ENCODE results near the gene DEPDC1B. TPM values are rescaled to one million over a fixed set of nuclear protein-coding genes. Genes with fewer than 3 reads are reported as not detected.
"Not testable (repeated sequence)": the region's sequence is repeated elsewhere in the genome, so short reads cannot be mapped to it uniquely, and the experiment has no call there.

Gene DEPDC1B
- total and polyA plus RNA-seq, 2 experiments from 2014 or later = 2.5 to 3.0 TPM

- H3K27ac ChIP-seq = no peak overlapping the region
- H2AFZ ChIP-seq = no peak overlapping the region
- H4K20me1 ChIP-seq (ENCODE audit: insufficient read depth) = no peaks in the 10 kb centered on the region
- TF ChIP-seq EZH2 (IDR thresholded peaks at IDR 0.05; ENCODE audit: insufficient read depth, poor library complexity, severe bottlenecking) (no peak), EZH2phosphoT487 (IDR thresholded peaks at IDR 0.05; ENCODE audit: insufficient read depth, low read depth) (no peak)
- no peaks in the 10 kb centered on the region for H3K9me3 ChIP-seq (ENCODE audit: low read depth)
- H3F3A ChIP-seq (ENCODE audit: insufficient read depth) = no peaks in the 10 kb centered on the region
- no peaks in the 10 kb centered on the region for H3K36me3 ChIP-seq (ENCODE audit: low read depth)
- no peak overlapping the region for H3K4me2 ChIP-seq (ENCODE audit: unreplicated experiment)
- H3K9me2 ChIP-seq (ENCODE audit: insufficient read depth) = no peaks in the 10 kb centered on the region
- in situ Hi-C loops (cut with MboI) = loop anchor here (25.0 kb wide), 1 partner anchor 652 kb away; the partner anchor contains the start of gene ZSWIM6
- no peak overlapping the region for H3K9ac ChIP-seq
- H3K4me3 ChIP-seq = no peak overlapping the region
- no peak for DNase-seq
- H3K79me2 ChIP-seq (ENCODE audit: insufficient read depth) = peaks cover 9% of the 10 kb centered on the region; the same call in 1 of the 2 replicates
- WGBS, 2 experiments (ENCODE audit: low coverage in 1 of 2, low lambda C conversion rate in 2 of 2, missing lambda C conversion rate in 2 of 2) = 58 to 62% methylated on average over 2 of the region's 2 CpGs
- no peaks in the 10 kb centered on the region for H3K27me3 ChIP-seq (replicated peaks; ENCODE audit: insufficient read depth)
- no peaks in the 10 kb centered on the region for H3K4me1 ChIP-seq (ENCODE audit: insufficient read depth)
Measured at GRCh38 chr5:60685700-60686099, 14.3 kb downstream of the DEPDC1B start.

DNA sequence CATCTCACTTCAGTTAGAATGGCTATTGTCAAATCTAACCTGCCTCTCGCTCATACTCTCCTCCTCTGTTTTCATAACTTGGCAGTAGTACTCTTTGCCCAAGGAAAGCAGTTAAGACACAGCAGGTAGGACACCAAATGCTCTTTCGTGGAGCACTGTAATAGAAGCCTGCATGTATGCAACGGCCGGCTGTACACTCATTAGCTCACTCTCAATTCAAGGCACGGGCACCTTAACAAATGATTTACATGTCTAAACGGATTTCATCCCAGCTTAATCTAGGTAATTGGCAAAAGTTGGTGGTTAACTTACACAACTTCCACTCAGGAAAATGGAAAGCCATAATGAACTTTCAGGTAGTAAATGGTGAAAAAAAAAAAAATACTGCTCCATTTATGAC, 14.9 kb downstream of the DEPDC1B start:
- Histone ChIP-seq H4K20me1 (ENCODE audit: insufficient read depth) (no peaks in the 10 kb centered on the region), H2AFZ (no peak overlapping the region), H3K36me3 (ENCODE audit: low read depth) (no peaks in the 10 kb centered on the region), H3K4me3 (no peak overlapping the region), H3K27me3 (replicated peaks; ENCODE audit: insufficient read depth) (no peaks in the 10 kb centered on the region), H3K27ac (no peak overlapping the region), H3K9ac (no peak overlapping the region), H3F3A (ENCODE audit: insufficient read depth) (no peaks in the 10 kb centered on the region), H3K4me2 (ENCODE audit: unreplicated experiment) (no peak overlapping the region), H3K9me2 (ENCODE audit: insufficient read depth) (no peaks in the 10 kb centered on the region), H3K9me3 (ENCODE audit: low read depth) (no peaks in the 10 kb centered on the region), H3K79me2 (ENCODE audit: insufficient read depth) (peaks cover 9% of the 10 kb centered on the region; the same call in 1 of the 2 replicates), H3K4me1 (ENCODE audit: insufficient read depth) (no peaks in the 10 kb centered on the region)
- in situ Hi-C loops (cut with MboI) = loop anchor here (25.0 kb wide), 1 partner anchor 652 kb away; the partner anchor contains the start of gene ZSWIM6
- 97% methylated on average over 6 of the region's 6 CpGs for WGBS, 2 experiments (ENCODE audit: low coverage in 1 of 2, low lambda C conversion rate in 2 of 2, missing lambda C conversion rate in 2 of 2)
- DNase-seq = no peak
- TF ChIP-seq EZH2phosphoT487 (IDR thresholded peaks at IDR 0.05; ENCODE audit: insufficient read depth, low read depth) (no peak), EZH2 (IDR thresholded peaks at IDR 0.05; ENCODE audit: insufficient read depth, poor library complexity, severe bottlenecking) (no peak)

GRCh38 chr5:60682007-60682406, 18.0 kb downstream of the DEPDC1B start:
- H2AFZ ChIP-seq; H4K20me1 ChIP-seq (ENCODE audit: insufficient read depth); DNase-seq; H3K36me3 ChIP-seq (ENCODE audit: low read depth); H3K4me2 ChIP-seq (ENCODE audit: unreplicated experiment); H3F3A ChIP-seq (ENCODE audit: insufficient read depth); H3K79me2 ChIP-seq (ENCODE audit: insufficient read depth); H3K4me3 ChIP-seq; H3K9ac ChIP-seq; H3K4me1 ChIP-seq (ENCODE audit: insufficient read depth); H3K9me3 ChIP-seq (ENCODE audit: low read depth); H3K27me3 ChIP-seq (replicated peaks; ENCODE audit: insufficient read depth); H3K9me2 ChIP-seq (ENCODE audit: insufficient read depth); H3K27ac ChIP-seq: not testable (repeated sequence)
- WGBS, 2 experiments (ENCODE audit: low coverage in 1 of 2, low lambda C conversion rate in 2 of 2, missing lambda C conversion rate in 2 of 2) = 88 to 95% methylated on average over 5 of the region's 5 CpGs
- in situ Hi-C loops (cut with MboI) = loop anchor here (25.0 kb wide), 1 partner anchor 655 kb away; the partner anchor contains the start of gene ZSWIM6

GRCh38 chr5:60679816-60680215, 20.1 kb downstream of the DEPDC1B start:
- no peaks in the 10 kb centered on the region; the same call in 1 of the 2 replicates for H3K79me2 ChIP-seq (ENCODE audit: insufficient read depth)

More at GRCh38 chr5:60679816-60680215, 20.1 kb downstream of the DEPDC1B start:
- Histone ChIP-seq H3K36me3 (ENCODE audit: low read depth) (no peaks in the 10 kb centered on the region), H2AFZ (peak overlapping the region; percentile 41), H3K27me3 (replicated peaks; ENCODE audit: insufficient read depth) (no peaks in the 10 kb centered on the region), H3K4me1 (ENCODE audit: insufficient read depth) (no peaks in the 10 kb centered on the region), H3K4me3 (no peak overlapping the region), H3K27ac (no peak overlapping the region), H3F3A (ENCODE audit: insufficient read depth) (no peaks in the 10 kb centered on the region), H3K9ac (no peak overlapping the region), H3K4me2 (ENCODE audit: unreplicated experiment) (no peak overlapping the region), H4K20me1 (ENCODE audit: insufficient read depth) (no peaks in the 10 kb centered on the region), H3K9me3 (ENCODE audit: low read depth) (no peaks in the 10 kb centered on the region), H3K9me2 (ENCODE audit: insufficient read depth) (no peaks in the 10 kb centered on the region)
- TF ChIP-seq EZH2phosphoT487 (IDR thresholded peaks at IDR 0.05; ENCODE audit: insufficient read depth, low read depth) = no peak
- TF ChIP-seq EZH2 (IDR thresholded peaks at IDR 0.05; ENCODE audit: insufficient read depth, poor library complexity, severe bottlenecking) = no peak
- WGBS, 2 experiments (ENCODE audit: low coverage in 1 of 2, low lambda C conversion rate in 2 of 2, missing lambda C conversion rate in 2 of 2) = 79 to 87% methylated on average over 2 of the region's 2 CpGs
- no peak for DNase-seq
- in situ Hi-C loops (cut with MboI) = loop anchor here (25.0 kb wide), 1 partner anchor 657 kb away; the partner anchor contains the start of gene ZSWIM6
